Nephron progenitor cell (in vitro differentiated cells): ENCODE data around the gene PROZ.

ENCODE experiments used
- DNase-seq: peaks from one replicate; pipeline ENCODE4 v3.0.0; 2021
- H3K27ac Mint-ChIP-seq: 2 replicates; pipeline ENCODE4 v1.8.0; 2021; ENCODE audit warnings: mild to moderate bottlenecking, moderate library complexity, mixed read lengths
- H3K27me3 Mint-ChIP-seq: 2 replicates; pipeline ENCODE4 v1.8.0; 2021; ENCODE audit warnings: mild to moderate bottlenecking, low read depth, mixed read lengths; ENCODE audit not compliant: poor library complexity
- H3K36me3 Mint-ChIP-seq: 2 replicates; pipeline ENCODE4 v1.8.0; 2021; ENCODE audit warnings: low read depth, mixed read lengths
- H3K4me1 Mint-ChIP-seq: 2 replicates; pipeline ENCODE4 v1.8.0; 2021; ENCODE audit warnings: mixed read lengths
- H3K4me3 Mint-ChIP-seq: 2 replicates; pipeline ENCODE4 v1.8.0; 2021; ENCODE audit warnings: mild to moderate bottlenecking, moderate library complexity, mixed read lengths
- H3K9me3 Mint-ChIP-seq: 2 replicates; pipeline ENCODE4 v1.8.0; 2021; ENCODE audit warnings: mild to moderate bottlenecking, moderate library complexity, mixed read lengths
- CTCF ChIP-seq: fragments of 200-600 bp; sonication (generic); IDR thresholded peaks from 2 replicates; pipeline ENCODE4 v1.5.0; 2021; ENCODE audit warnings: antibody characterized with exemption

Gene PROZ

GRCh38 chr13:113183450-113184129 lies 25.1 kb downstream of the PROZ start:
- H3K36me3 Mint-ChIP-seq = peaks cover 69% of the 10 kb centered on the region
- TF ChIP-seq CTCF = no peak
- H3K27me3 Mint-ChIP-seq = peaks cover 3% of the 10 kb centered on the region
- DNase-seq = no peak
- no peak overlapping the region for H3K4me3 Mint-ChIP-seq
- peaks cover 13% of the 10 kb centered on the region for H3K4me1 Mint-ChIP-seq
- H3K27ac Mint-ChIP-seq = no peak overlapping the region
- H3K9me3 Mint-ChIP-seq = no peaks in the 10 kb centered on the region

- Mint-ChIP-seq H3K9me3 (no peaks in the 10 kb centered on the region), H3K27me3 (no peaks in the 10 kb centered on the region), H3K27ac (peak overlapping the region; percentile 77), H3K4me1 (peaks cover 15% of the 10 kb centered on the region), H3K4me3 (no peak overlapping the region), H3K36me3 (peaks cover 73% of the 10 kb centered on the region)
- TF ChIP-seq CTCF = no peak
- no peak for DNase-seq
Observed at GRCh38 chr13:113184568-113185440, 26.4 kb downstream of the PROZ start.

GRCh38 chr13:113186061-113186900 lies 27.8 kb downstream of the PROZ start:
- Mint-ChIP-seq H3K4me1 (peaks cover 15% of the 10 kb centered on the region), H3K27me3 (no peaks in the 10 kb centered on the region), H3K4me3 (no peak overlapping the region), H3K9me3 (no peaks in the 10 kb centered on the region), H3K36me3 (peaks cover 74% of the 10 kb centered on the region), H3K27ac (peak overlapping the region; percentile 39)
- TF ChIP-seq CTCF = no peak
- no peak for DNase-seq

- Mint-ChIP-seq H3K4me3 (no peak overlapping the region), H3K27ac (peak overlapping the region; percentile 75), H3K36me3 (peaks cover 69% of the 10 kb centered on the region), H3K9me3 (no peaks in the 10 kb centered on the region), H3K27me3 (no peaks in the 10 kb centered on the region), H3K4me1 (peaks cover 15% of the 10 kb centered on the region)
- no peak for TF ChIP-seq CTCF
- no peak for DNase-seq
Observed at GRCh38 chr13:113187263-113187669, 28.8 kb downstream of the PROZ start.

- Mint-ChIP-seq H3K27me3 (no peaks in the 10 kb centered on the region), H3K27ac (peak overlapping the region; percentile 47), H3K9me3 (no peaks in the 10 kb centered on the region), H3K4me3 (no peak overlapping the region), H3K4me1 (peaks cover 15% of the 10 kb centered on the region), H3K36me3 (peaks cover 65% of the 10 kb centered on the region)
- no peak for TF ChIP-seq CTCF
- DNase-seq = no peak
Observed at GRCh38 chr13:113187883-113188665, 29.6 kb downstream of the PROZ start.
